ENCODE measurements around the gene CACNG1.

DNA sequence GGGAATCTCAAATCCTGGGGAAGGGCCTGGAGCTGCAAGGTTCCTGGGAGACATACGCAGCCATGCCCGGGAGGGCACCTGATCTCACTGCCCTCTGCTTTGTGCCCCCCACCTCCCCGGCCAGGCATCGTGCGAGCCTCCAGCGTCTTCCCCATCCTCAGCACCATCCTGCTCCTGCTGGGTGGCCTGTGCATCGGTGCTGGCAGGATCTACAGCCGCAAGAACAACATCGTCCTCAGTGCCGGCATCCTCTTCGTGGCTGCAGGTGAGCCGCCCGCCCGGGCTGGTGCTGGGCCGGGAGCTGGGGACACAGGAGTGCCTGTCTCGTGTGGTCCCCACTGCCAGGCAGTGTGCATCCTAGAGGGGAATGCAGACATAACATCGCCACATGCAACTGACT is 19.6 kb upstream of the CACNG1 start:
- TF ChIP-seq, protein P1, sequence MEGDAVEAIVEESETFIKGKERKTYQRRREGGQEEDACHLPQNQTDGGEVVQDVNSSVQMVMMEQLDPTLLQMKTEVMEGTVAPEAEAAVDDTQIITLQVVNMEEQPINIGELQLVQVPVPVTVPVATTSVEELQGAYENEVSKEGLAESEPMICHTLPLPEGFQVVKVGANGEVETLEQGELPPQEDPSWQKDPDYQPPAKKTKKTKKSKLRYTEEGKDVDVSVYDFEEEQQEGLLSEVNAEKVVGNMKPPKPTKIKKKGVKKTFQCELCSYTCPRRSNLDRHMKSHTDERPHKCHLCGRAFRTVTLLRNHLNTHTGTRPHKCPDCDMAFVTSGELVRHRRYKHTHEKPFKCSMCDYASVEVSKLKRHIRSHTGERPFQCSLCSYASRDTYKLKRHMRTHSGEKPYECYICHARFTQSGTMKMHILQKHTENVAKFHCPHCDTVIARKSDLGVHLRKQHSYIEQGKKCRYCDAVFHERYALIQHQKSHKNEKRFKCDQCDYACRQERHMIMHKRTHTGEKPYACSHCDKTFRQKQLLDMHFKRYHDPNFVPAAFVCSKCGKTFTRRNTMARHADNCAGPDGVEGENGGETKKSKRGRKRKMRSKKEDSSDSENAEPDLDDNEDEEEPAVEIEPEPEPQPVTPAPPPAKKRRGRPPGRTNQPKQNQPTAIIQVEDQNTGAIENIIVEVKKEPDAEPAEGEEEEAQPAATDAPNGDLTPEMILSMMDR (IDR thresholded peaks at IDR 0.05), result no peak
- TF ChIP-seq POLR2A (IDR thresholded peaks at IDR 0.05), result no peak

All from heart left ventricle (tissue), 13 donors.